H1 (cell line): ENCODE measurements around the gene VGLL2. TPM values are rescaled to one million over a fixed set of nuclear protein-coding genes. Genes with fewer than 3 reads are reported as not detected.

Experiments
- CTCF ChIA-PET: fragments of 300-600 bp; sonication (Branson Sonifier 250); formaldehyde crosslinking; loops from one replicate; lab custom pipeline; 2021; ENCODE audit not compliant: partially characterized antibody; lab: Charles Lee
- POLR2A ChIA-PET: fragments of 300-600 bp; sonication (Branson Sonifier 250); formaldehyde crosslinking; loops from one replicate; lab custom pipeline; 2021; ENCODE audit warnings: inconsistent platforms; ENCODE audit not compliant: partially characterized antibody; lab: Charles Lee
- DNase-seq, 2 experiments: peaks; one replicate each; pipeline versions ENCODE4 v3.0.0 to v3.0.0-alpha.2; 2010 to 2022; ENCODE audit warnings: low spot score in 2 of 2, low read depth in 1 of 2, mixed read lengths in 1 of 2
- FAIRE-seq: peaks from 2 replicates; lab custom pipeline; 2011; peaks lifted over from hg19 to GRCh38; lab: Jason Lieb, UNC
- H2AFZ ChIP-seq: 2 replicates; pipeline ENCODE4 v1.8.1; 2012; ENCODE audit warnings: low read length, inconsistent platforms
- H2AK5ac ChIP-seq: 2 replicates; pipeline ENCODE4 v1.6.1; 2013; ENCODE audit warnings: low read depth, low read length
- H2BK120ac ChIP-seq: replicated peaks from 2 replicates; pipeline ENCODE3; 2013; ENCODE audit warnings: low read depth, low read length, inconsistent platforms
- H2BK12ac ChIP-seq: 2 replicates; pipeline ENCODE4 v1.6.1; 2013; ENCODE audit warnings: low read depth, low read length
- H2BK15ac ChIP-seq: 2 replicates; pipeline ENCODE4 v1.6.1; 2013; ENCODE audit warnings: low read length
- H2BK20ac ChIP-seq: 2 replicates; pipeline ENCODE4 v1.6.1; 2013; ENCODE audit warnings: low read length
- H2BK5ac ChIP-seq: 2 replicates; pipeline ENCODE4 v1.6.1; 2013; ENCODE audit warnings: low read depth, low read length
- H3K14ac ChIP-seq: 2 replicates; pipeline ENCODE4 v1.6.1; 2013; ENCODE audit warnings: inconsistent platforms; ENCODE audit not compliant: insufficient read length
- H3K18ac ChIP-seq: 2 replicates; pipeline ENCODE4 v1.6.1; 2013; ENCODE audit warnings: low read length; ENCODE audit errors: extremely low read depth
- H3K23ac ChIP-seq: 2 replicates; pipeline ENCODE4 v1.6.1; 2013; ENCODE audit warnings: inconsistent platforms; ENCODE audit not compliant: insufficient read length
- H3K23me2 ChIP-seq: 2 replicates; pipeline ENCODE4 v1.6.1; 2013; ENCODE audit warnings: low read depth, low read length
- H3K27ac ChIP-seq: 2 replicates; pipeline ENCODE4 v1.6.1; 2011; ENCODE audit warnings: low read depth, low read length, inconsistent platforms
- H3K27me3 ChIP-seq, 4 experiments: replicated peaks in 1 of 4; 1 replicate in 1 of 4; 2 replicates in 3 of 4; pipeline versions ENCODE4 v1.6.1 to v1.8.1; 2011 to 2013; ENCODE audit warnings: low read length in 3 of 4, mild to moderate bottlenecking in 3 of 4, inconsistent platforms in 2 of 4, mixed read lengths in 2 of 4, moderate library complexity in 1 of 4; ENCODE audit not compliant: control insufficient read depth in 3 of 4, insufficient read depth in 3 of 4; ENCODE audit errors: extremely low read depth in 1 of 4
- H3K36me3 ChIP-seq, 4 experiments: 2 replicates each; pipeline versions ENCODE4 v1.6.1 to v1.8.1; 2011 to 2013; ENCODE audit warnings: mild to moderate bottlenecking in 4 of 4, low read length in 3 of 4, moderate library complexity in 2 of 4, control low read depth in 1 of 4, inconsistent platforms in 1 of 4; ENCODE audit not compliant: insufficient read depth in 4 of 4, control insufficient read depth in 2 of 4
- H3K4ac ChIP-seq: replicated peaks from 2 replicates; pipeline ENCODE3; 2013; ENCODE audit warnings: low read length, low read depth, mixed read lengths, inconsistent platforms; ENCODE audit not compliant: insufficient read length
- H3K4me1 ChIP-seq, 4 experiments: replicated peaks in 1 of 4; 1 replicate in 1 of 4; 2 replicates in 3 of 4; pipeline versions ENCODE4 v1.6.1 to v1.8.1; 2011 to 2013; ENCODE audit warnings: low read length in 3 of 4, inconsistent platforms in 2 of 4, mixed read lengths in 1 of 4; ENCODE audit not compliant: insufficient read depth in 4 of 4, control insufficient read depth in 3 of 4
- H3K4me2 ChIP-seq, 2 experiments: 2 replicates each; pipeline versions ENCODE4 v1.6.1 to v1.8.1; 2011 to 2013; ENCODE audit warnings: low read depth in 2 of 2, low read length in 2 of 2, control low read depth in 1 of 2, inconsistent platforms in 1 of 2, mild to moderate bottlenecking in 1 of 2; ENCODE audit not compliant: insufficient read depth in 1 of 2
- H3K4me3 ChIP-seq, 4 experiments: fragments of 200-600, 300-600 bp in 1 of 4; sonication (generic), shearing (Covaris generic), sonication (Bioruptor Twin) in 1 of 4; 2 replicates each; pipeline versions ENCODE4 v1.5.1 to v1.8.1; 2011 to 2016; ENCODE audit warnings: low read length in 4 of 4, low read depth in 3 of 4, control low read depth in 2 of 4, inconsistent platforms in 2 of 4, mild to moderate bottlenecking in 2 of 4, mixed read lengths in 1 of 4, moderate library complexity in 1 of 4; ENCODE audit not compliant: insufficient read depth in 2 of 4; ENCODE audit errors: extremely low read depth in 1 of 4
- H3K56ac ChIP-seq: replicated peaks from 2 replicates; pipeline ENCODE3; 2013; ENCODE audit warnings: low read depth, mild to moderate bottlenecking, mixed read lengths, low read length, inconsistent platforms; ENCODE audit not compliant: insufficient read length
- H3K79me1 ChIP-seq: 2 replicates; pipeline ENCODE4 v1.6.1; 2013; ENCODE audit warnings: low read depth, low read length, control low read depth
- H3K79me2 ChIP-seq, 2 experiments: 2 replicates each; pipeline versions ENCODE4 v1.6.1 to v1.8.1; 2012 to 2013; ENCODE audit warnings: low read length in 2 of 2, mild to moderate bottlenecking in 2 of 2, inconsistent platforms in 1 of 2; ENCODE audit not compliant: insufficient read depth in 2 of 2, control insufficient read depth in 1 of 2
- H3K9ac ChIP-seq, 4 experiments: replicated peaks in 1 of 4; 1 replicate in 1 of 4; 2 replicates in 3 of 4; pipeline versions ENCODE4 v1.6.1 to v1.8.1; 2011 to 2013; ENCODE audit warnings: low read depth in 3 of 4, low read length in 3 of 4, control low read depth in 2 of 4, mild to moderate bottlenecking in 2 of 4, moderate library complexity in 2 of 4, inconsistent platforms in 1 of 4; ENCODE audit errors: extremely low read depth in 1 of 4
- H3K9me3 ChIP-seq, 2 experiments: 2 replicates each; pipeline versions ENCODE4 v1.6.1 to v1.8.1; 2012 to 2013; ENCODE audit warnings: mild to moderate bottlenecking in 2 of 2, moderate library complexity in 2 of 2, control low read depth in 1 of 2, inconsistent platforms in 1 of 2, low read depth in 1 of 2, low read length in 1 of 2, mixed read lengths in 1 of 2; ENCODE audit not compliant: insufficient read depth in 2 of 2
- H4K20me1 ChIP-seq, 2 experiments: replicated peaks in 1 of 2; 2 replicates each; pipeline versions ENCODE3 to v1.8.1; 2011 to 2013; ENCODE audit warnings: inconsistent platforms in 2 of 2, low read length in 2 of 2, mild to moderate bottlenecking in 1 of 2; ENCODE audit not compliant: insufficient read depth in 2 of 2, control insufficient read depth in 1 of 2
- H4K5ac ChIP-seq: 2 replicates; pipeline ENCODE4 v1.6.1; 2013; ENCODE audit warnings: low read length, low read depth, mixed read lengths, inconsistent platforms; ENCODE audit not compliant: insufficient read length
- H4K8ac ChIP-seq: 2 replicates; pipeline ENCODE4 v1.8.0; 2013; ENCODE audit warnings: mild to moderate bottlenecking, moderate library complexity, low read length, inconsistent platforms; ENCODE audit not compliant: insufficient read depth; ENCODE audit errors: extremely low read depth
- H4K91ac ChIP-seq: replicated peaks from 2 replicates; pipeline ENCODE3; 2013; ENCODE audit warnings: low read length, mixed read lengths, inconsistent platforms; ENCODE audit not compliant: insufficient read length
- BCL11A ChIP-seq, 2 experiments: IDR thresholded peaks; one replicate each; pipeline ENCODE4 v1.6.1; 2011; ENCODE audit warnings: low read depth in 2 of 2, low read length in 2 of 2, mild to moderate bottlenecking in 2 of 2
- BRCA1 ChIP-seq: IDR thresholded peaks from 2 replicates; pipeline ENCODE4 v1.6.1; 2012; ENCODE audit warnings: low read depth, low read length, improper control_type of control experiment
- CHD1 ChIP-seq: IDR thresholded peaks from 2 replicates; pipeline ENCODE4 v1.6.1; 2012; ENCODE audit warnings: low read depth, low read length, improper control_type of control experiment
- NANOG ChIP-seq: IDR thresholded peaks from 2 replicates; pipeline ENCODE4 v1.6.1; 2011; ENCODE audit warnings: low read length, low read depth, mild to moderate bottlenecking, inconsistent platforms; ENCODE audit not compliant: insufficient read depth, poor library complexity, severe bottlenecking
- POLR2AphosphoS5 ChIP-seq: IDR thresholded peaks from 2 replicates; pipeline ENCODE4 v1.6.1; 2011; ENCODE audit warnings: low read depth, low read length
- SIRT6 ChIP-seq: IDR thresholded peaks from one replicate; pipeline ENCODE4 v1.7.1; 2012; ENCODE audit warnings: low read length, inconsistent platforms
- SP2 ChIP-seq: IDR thresholded peaks from 2 replicates; pipeline ENCODE4 v1.6.1; 2012; ENCODE audit warnings: mild to moderate bottlenecking, low read length, inconsistent platforms
- SRF ChIP-seq: IDR thresholded peaks from 2 replicates; pipeline ENCODE4 v1.6.1; 2011; ENCODE audit warnings: mild to moderate bottlenecking, low read depth, low read length, moderate library complexity
- SUZ12 ChIP-seq: fragments of 200-600 bp; sonication (generic); IDR thresholded peaks from 2 replicates; pipeline ENCODE4 v1.6.1; 2012; ENCODE audit warnings: mild to moderate bottlenecking, inconsistent platforms, low read length, moderate library complexity, mixed read lengths
- TAF7 ChIP-seq: optimal IDR thresholded peaks from 2 replicates; pipeline ENCODE3; 2011; ENCODE audit warnings: low read depth, mild to moderate bottlenecking, inconsistent platforms, low read length, moderate library complexity, borderline replicate concordance
- TBP ChIP-seq: IDR thresholded peaks from 2 replicates; pipeline ENCODE4 v1.6.1; 2011; ENCODE audit warnings: low read depth, low read length, improper control_type of control experiment
- TCF12 ChIP-seq: IDR thresholded peaks from 2 replicates; pipeline ENCODE4 v1.6.1; 2011; ENCODE audit warnings: low read depth, mild to moderate bottlenecking, low read length
- ZNF274 ChIP-seq: IDR thresholded peaks from 2 replicates; pipeline ENCODE4 v1.7.0; 2012; ENCODE audit warnings: low read length, borderline replicate concordance; ENCODE audit errors: extremely low read depth
- WGBS, 2 experiments: shearing (Covaris generic) in 1 of 2; methylation state at CpG; one replicate each; pipeline versions ENCODE4 v1.1.6 to v1.1.7; 2013 to 2015; ENCODE audit warnings: low lambda C conversion rate in 2 of 2, mixed read lengths in 2 of 2, inconsistent platforms in 1 of 2, low coverage in 1 of 2, missing lambda C conversion rate in 1 of 2; ENCODE audit not compliant: insufficient replicate concordance in 2 of 2, insufficient coverage in 1 of 2, insufficient read length in 1 of 2; ENCODE audit errors: extremely low coverage in 1 of 2, missing lambda C conversion rate in 1 of 2; 5-methylcytosine and 5-hydroxymethylcytosine counted together
- polyA plus RNA-seq, 7 experiments: library from polyadenylated mRNA; depleted of rRNA in 3 of 7; stranded (reverse) in 5 of 7; unstranded in 2 of 7; fragments of >200 nt in 5 of 7; fragments of 200-250 nt in 2 of 7; gene quantifications; 1 replicate in 5 of 7; 2 replicates in 1 of 7; 4 replicates in 1 of 7; pipeline versions ENCODE4 v1.2.1 to v1.2.3, GENCODE V29; 2011 to 2013; ENCODE audit warnings: missing spikeins in 2 of 7, mixed read lengths in 2 of 7
- total RNA-seq: library from RNA; stranded (reverse); fragmentation: NEBNext Ultra II Directional; extraction: Animal tissue kit (Norgen Biotek cat#: 25700); gene quantifications from 2 replicates; pipeline ENCODE4 v1.2.1, GENCODE V29; 2021

The VGLL2 gene
- total and polyA plus RNA-seq, 2 of the 8 experiments (the other 6 are each of a cell fraction or from before 2014, with no cell fraction given): not detected

- Histone ChIP-seq H3K79me2 (no peaks in the 10 kb centered on the region), H3K18ac (no peak overlapping the region), H4K8ac (no peak overlapping the region), H4K20me1 (no peaks in the 10 kb centered on the region), H3K9ac (no peak overlapping the region), H2BK20ac (no peak overlapping the region), H3K4me3 (no peak overlapping the region), H2BK120ac (no peak overlapping the region), H2AFZ (no peak overlapping the region), H3K27me3 (no peaks in the 10 kb centered on the region), H3K36me3 (no peaks in the 10 kb centered on the region), H3K9me3 (no peaks in the 10 kb centered on the region), H3K4me2 (no peak overlapping the region), H3K4me1 (no peaks in the 10 kb centered on the region), H2AK5ac (no peak overlapping the region), H4K91ac (no peak overlapping the region), H3K27ac (no peak overlapping the region), H2BK12ac (no peak overlapping the region), H2BK15ac (no peak overlapping the region), H3K23ac (no peak overlapping the region), H3K14ac (no peak overlapping the region), H3K23me2 (no peaks in the 10 kb centered on the region), H3K79me1 (no peaks in the 10 kb centered on the region), H3K4ac (no peak overlapping the region), H3K56ac (no peak overlapping the region), H4K5ac (no peak overlapping the region), H2BK5ac (no peak overlapping the region)
- ChIA-PET POLR2A (no interaction called here), CTCF (no interaction called here)
- no peak for TF ChIP-seq BCL11A (IDR thresholded peaks at IDR 0.05; ENCODE audit: low read depth in 2 of 2, low read length in 2 of 2)
- no peak for TF ChIP-seq TBP
- no peak for TF ChIP-seq BRCA1
- TF ChIP-seq SRF: no peak
- TF ChIP-seq ZNF274: no peak
- no peak for TF ChIP-seq SIRT6
- no peak for TF ChIP-seq CHD1
- no peak for TF ChIP-seq NANOG
- no peak for TF ChIP-seq TCF12
- TF ChIP-seq POLR2AphosphoS5: no peak
- TF ChIP-seq SUZ12: no peak
- no peak for TF ChIP-seq TAF7
- TF ChIP-seq SP2: no peak
- FAIRE-seq: no peak
- no peak for DNase-seq
- WGBS, 2 experiments: 87% methylated on average over 2 of the region's 2 CpGs; no CpG with 5 or more reads in 1 of the 2 experiments
Measured at GRCh38 chr6:117237561-117237960, 27.8 kb upstream of the VGLL2 start.
